CD4-positive, alpha-beta T cell treated with Interleukin-4 for 4 hours (primary cell): Measurements from ENCODE around the gene USP24.
"Not testable (repeated sequence)": the region's sequence is repeated elsewhere in the genome, so short reads cannot be mapped to it uniquely, and the experiment has no call there.

Experiments used
- DNase-seq: peaks from one replicate; pipeline ENCODE4 v3.0.0-alpha.2; 2020

Gene USP24

GRCh38 chr1:55215194-55216021 lies at the start of gene USP24:
USP24 (minus strand) TSS chr1:55215364; CDS start chr1:55215113, 251 bp downstream.
- peak; percentile 85 for DNase-seq

- no peak for DNase-seq
Measured at GRCh38 chr1:55262822-55263221, 47.7 kb upstream of the USP24 start.

GRCh38 chr1:55259911-55260609 lies 44.9 kb upstream of the USP24 start:
- DNase-seq = no peak

GRCh38 chr1:55257958-55258357 lies 42.8 kb upstream of the USP24 start:
- DNase-seq = peak; percentile 53

- no peak for DNase-seq
Measured at GRCh38 chr1:55255901-55256300, 40.7 kb upstream of the USP24 start.

- no peak for DNase-seq
Measured at GRCh38 chr1:55252942-55253589, 37.9 kb upstream of the USP24 start.

- no peak for DNase-seq
Measured at GRCh38 chr1:55250399-55251075, 35.4 kb upstream of the USP24 start.

GRCh38 chr1:55249646-55250398 lies 34.7 kb upstream of the USP24 start:
- no peak for DNase-seq

- DNase-seq = no peak
Measured at GRCh38 chr1:55246896-55247295, 31.7 kb upstream of the USP24 start.

- no peak for DNase-seq
Measured at GRCh38 chr1:55246331-55246730, 31.2 kb upstream of the USP24 start.

- no peak for DNase-seq
Measured at GRCh38 chr1:55245781-55246180, 30.6 kb upstream of the USP24 start.

GRCh38 chr1:55244476-55245099 lies 29.4 kb upstream of the USP24 start:
- DNase-seq = no peak

- DNase-seq = no peak
Measured at GRCh38 chr1:55243655-55244054, 28.5 kb upstream of the USP24 start.

GRCh38 chr1:55239548-55239947 lies 24.4 kb upstream of the USP24 start:
- no peak for DNase-seq

- DNase-seq = no peak
Measured at GRCh38 chr1:55235722-55236121, 20.6 kb upstream of the USP24 start.

- DNase-seq = no peak
Measured at GRCh38 chr1:55234016-55234415, 18.9 kb upstream of the USP24 start.

GRCh38 chr1:55233145-55233777 lies 18.1 kb upstream of the USP24 start:
- no peak for DNase-seq

- DNase-seq = no peak
Measured at GRCh38 chr1:55232448-55233144, 17.4 kb upstream of the USP24 start.

GRCh38 chr1:55231745-55232144 lies 16.6 kb upstream of the USP24 start:
- no peak for DNase-seq

- DNase-seq = no peak
Measured at GRCh38 chr1:55230659-55231058, 15.5 kb upstream of the USP24 start.

GRCh38 chr1:55229726-55230125 lies 14.6 kb upstream of the USP24 start:
- DNase-seq = not testable (repeated sequence)
